ENCODE data around the gene GNAQ. TPM values are rescaled to one million over a fixed set of nuclear protein-coding genes. Genes with fewer than 3 reads are reported as not detected.

GNAQ gene
- total and polyA plus RNA-seq, 2 donors from 2014 or later, result 16.2 to 83.4 TPM

GRCh38 chr9:77926371-77926878 lies 105.2 kb downstream of the GNAQ start:
- H3K9ac ChIP-seq (ENCODE audit: low read length in 3 of 3), result no peak overlapping the region
- H3K4me1 ChIP-seq (ENCODE audit: control insufficient read depth in 2 of 3, insufficient read depth in 2 of 3, low read depth in 1 of 3, low read length in 3 of 3), result no peaks in the 10 kb centered on the region
- intact Hi-C loops (cut with DNase I), result no loop called here
- no peak for TF ChIP-seq CTCF (IDR thresholded peaks at IDR 0.05; ENCODE audit: borderline replicate concordance, extremely low read depth, insufficient read depth)
- H3K27ac ChIP-seq (ENCODE audit: low read depth in 2 of 2, low read length in 2 of 2), result no peak overlapping the region
- DNase-seq (peak in 2 of 5 donors; percentile 24 to 31), FAIRE-seq (no peak)
- H3K4me3 ChIP-seq (ENCODE audit: low read length in 3 of 3), result no peak overlapping the region
- no peaks in the 10 kb centered on the region for H3K9me3 ChIP-seq (ENCODE audit: control insufficient read depth in 2 of 3, insufficient read depth in 1 of 3, low read length in 3 of 3)
- H3K27me3 ChIP-seq (ENCODE audit: control insufficient read depth, insufficient read depth, low read length), result no peaks in the 10 kb centered on the region
- no peaks in the 10 kb centered on the region for H3K36me3 ChIP-seq (ENCODE audit: control insufficient read depth in 2 of 3, insufficient read depth in 3 of 3, low read length in 3 of 3)

GRCh38 chr9:77922591-77922990 lies 109.0 kb downstream of the GNAQ start:
- no peak overlapping the region for H3K9ac ChIP-seq (ENCODE audit: low read length in 3 of 3)

GRCh38 chr9:77917800-77918199 lies 113.8 kb downstream of the GNAQ start:
- Histone ChIP-seq H3K4me3 (ENCODE audit: low read length in 3 of 3) (no peak overlapping the region), H3K9me3 (ENCODE audit: control insufficient read depth in 2 of 3, insufficient read depth in 1 of 3, low read length in 3 of 3) (no peaks in the 10 kb centered on the region), H3K4me1 (ENCODE audit: control insufficient read depth in 2 of 3, insufficient read depth in 2 of 3, low read depth in 1 of 3, low read length in 3 of 3) (no peaks in the 10 kb centered on the region), H3K9ac (ENCODE audit: low read length in 3 of 3) (no peak overlapping the region), H3K36me3 (ENCODE audit: control insufficient read depth in 2 of 3, insufficient read depth in 3 of 3, low read length in 3 of 3) (peaks cover 0 to 6% (median 2%) of the 10 kb centered on the region in 3 donors), H3K27me3 (ENCODE audit: control insufficient read depth, insufficient read depth, low read length) (no peaks in the 10 kb centered on the region), H3K27ac (ENCODE audit: low read depth in 2 of 2, low read length in 2 of 2) (no peak overlapping the region)
- FAIRE-seq, result no peak
- no peak for DNase-seq
- no peak for TF ChIP-seq CTCF (IDR thresholded peaks at IDR 0.05; ENCODE audit: borderline replicate concordance, extremely low read depth, insufficient read depth)
- intact Hi-C loops (cut with DNase I), result no loop called here

More at GRCh38 chr9:77922591-77922990, 109.0 kb downstream of the GNAQ start:
- H3K4me3 ChIP-seq (ENCODE audit: low read length in 3 of 3), result no peak overlapping the region
- H3K9me3 ChIP-seq (ENCODE audit: control insufficient read depth in 2 of 3, insufficient read depth in 1 of 3, low read length in 3 of 3), result no peaks in the 10 kb centered on the region
- H3K36me3 ChIP-seq (ENCODE audit: control insufficient read depth in 2 of 3, insufficient read depth in 3 of 3, low read length in 3 of 3), result peaks cover 0 to 3% (median 2%) of the 10 kb centered on the region in 3 donors
- intact Hi-C loops (cut with DNase I), result no loop called here
- no peaks in the 10 kb centered on the region for H3K4me1 ChIP-seq (ENCODE audit: control insufficient read depth in 2 of 3, insufficient read depth in 2 of 3, low read depth in 1 of 3, low read length in 3 of 3)
- DNase-seq (no peak), FAIRE-seq (no peak)
- no peak for TF ChIP-seq CTCF (IDR thresholded peaks at IDR 0.05; ENCODE audit: borderline replicate concordance, extremely low read depth, insufficient read depth)
- no peaks in the 10 kb centered on the region for H3K27me3 ChIP-seq (ENCODE audit: control insufficient read depth, insufficient read depth, low read length)
- H3K27ac ChIP-seq (ENCODE audit: low read depth in 2 of 2, low read length in 2 of 2), result no peak overlapping the region

GRCh38 chr9:77916820-77917219 lies 114.8 kb downstream of the GNAQ start:
- Histone ChIP-seq H3K27me3 (ENCODE audit: control insufficient read depth, insufficient read depth, low read length) (no peaks in the 10 kb centered on the region), H3K4me3 (ENCODE audit: low read length in 3 of 3) (no peak overlapping the region), H3K36me3 (ENCODE audit: control insufficient read depth in 2 of 3, insufficient read depth in 3 of 3, low read length in 3 of 3) (peaks cover 0 to 6% (median 2%) of the 10 kb centered on the region in 3 donors), H3K4me1 (ENCODE audit: control insufficient read depth in 2 of 3, insufficient read depth in 2 of 3, low read depth in 1 of 3, low read length in 3 of 3) (no peaks in the 10 kb centered on the region), H3K9me3 (ENCODE audit: control insufficient read depth in 2 of 3, insufficient read depth in 1 of 3, low read length in 3 of 3) (no peaks in the 10 kb centered on the region), H3K9ac (ENCODE audit: low read length in 3 of 3) (no peak overlapping the region), H3K27ac (ENCODE audit: low read depth in 2 of 2, low read length in 2 of 2) (no peak overlapping the region)
- no peak for DNase-seq
- no peak for TF ChIP-seq CTCF (IDR thresholded peaks at IDR 0.05; ENCODE audit: borderline replicate concordance, extremely low read depth, insufficient read depth)
- no peak for FAIRE-seq
- intact Hi-C loops (cut with DNase I), result no loop called here
